WTC11 (cell line): ENCODE data around the gene ZNF710. TPM values are rescaled to one million over a fixed set of nuclear protein-coding genes. Genes with fewer than 3 reads are reported as not detected.
A peak's percentile ranks its signal among the peaks of the same experiment; 100 is the strongest.

Experiments used
- ATAC-seq: fragments of 200-7000 bp; cut with Tn5 transposase; 2 replicates; pipeline ENCODE4 v1.10.0; 2021; ENCODE audit warnings: mild to moderate bottlenecking, moderate library complexity
- CTCF ChIA-PET: fragments of 300-600 bp; sonication (Branson Sonifier 250); formaldehyde crosslinking; loops from one replicate; lab custom pipeline; 2021; ENCODE audit warnings: antibody characterized with exemption; lab: Charles Lee
- POLR2A ChIA-PET: fragments of 350-600 bp; sonication (Branson Sonifier 250); formaldehyde crosslinking; loops from one replicate; lab custom pipeline; 2021; ENCODE audit warnings: antibody characterized with exemption; lab: Charles Lee
- DNase-seq: peaks from one replicate; pipeline ENCODE4 v3.0.0; 2021; ENCODE audit warnings: low spot score
- H3K27ac Mint-ChIP-seq: 2 replicates; pipeline ENCODE4 v1.8.0; 2021; ENCODE audit warnings: mixed read lengths
- H3K27me3 Mint-ChIP-seq: 2 replicates; pipeline ENCODE4 v1.8.0; 2021; ENCODE audit warnings: low read depth, mild to moderate bottlenecking, moderate library complexity, mixed read lengths
- H3K36me3 Mint-ChIP-seq: 2 replicates; pipeline ENCODE4 v1.8.0; 2021; ENCODE audit warnings: mixed read lengths
- H3K4me1 Mint-ChIP-seq: 2 replicates; pipeline ENCODE4 v1.8.0; 2022; ENCODE audit warnings: mixed read lengths
- H3K4me3 Mint-ChIP-seq: 2 replicates; pipeline ENCODE4 v1.8.0; 2021; ENCODE audit warnings: mild to moderate bottlenecking, moderate library complexity, mixed read lengths
- H3K9me3 Mint-ChIP-seq: 2 replicates; pipeline ENCODE4 v1.8.0; 2021; ENCODE audit warnings: mixed read lengths
- E2F1 ChIP-seq: sonication (generic); formaldehyde crosslinking; IDR thresholded peaks from 2 replicates; pipeline ENCODE4 v1.8.0; 2022; ENCODE audit warnings: mild to moderate bottlenecking, missing genetic modification reagents
- EMX1 ChIP-seq: fragments of 250-450 bp; sonication (Bioruptor Pico); IDR thresholded peaks from 2 replicates; pipeline ENCODE4 v1.8.0; 2021; ENCODE audit warnings: mild to moderate bottlenecking
- GRHL2 ChIP-seq: fragments of 250-450 bp; sonication (Bioruptor Pico); IDR thresholded peaks from 2 replicates; pipeline ENCODE4 v1.8.0; 2022; ENCODE audit warnings: mild to moderate bottlenecking, moderate library complexity; ENCODE audit not compliant: insufficient replicate concordance, severe bottlenecking
- HMGA2 ChIP-seq: fragments of 250-450 bp; sonication (Bioruptor Pico); IDR thresholded peaks from 2 replicates; pipeline ENCODE4 v1.4.0; 2021; ENCODE audit warnings: mild to moderate bottlenecking, moderate library complexity
- KAT7 ChIP-seq: sonication (generic); formaldehyde crosslinking; IDR thresholded peaks from 2 replicates; pipeline ENCODE4 v1.8.1; 2023; ENCODE audit warnings: missing genetic modification reagents, mild to moderate bottlenecking, borderline replicate concordance
- MXD4 ChIP-seq: fragments of 250-450 bp; sonication (Bioruptor Pico); IDR thresholded peaks from 2 replicates; pipeline ENCODE4 v1.8.0; 2021; ENCODE audit warnings: mild to moderate bottlenecking, moderate library complexity, borderline replicate concordance
- NR1H2 ChIP-seq: sonication (generic); formaldehyde crosslinking; IDR thresholded peaks from 2 replicates; pipeline ENCODE4 v1.9.0; 2021; ENCODE audit warnings: mild to moderate bottlenecking, moderate library complexity, missing genetic modification reagents
- PRDM15 ChIP-seq: sonication (generic); formaldehyde crosslinking; IDR thresholded peaks from 2 replicates; pipeline ENCODE4 v1.8.0; 2022; ENCODE audit warnings: missing genetic modification reagents
- STAT6 ChIP-seq: sonication (generic); formaldehyde crosslinking; conservative IDR thresholded peaks from 2 replicates; pipeline ENCODE4 v1.8.1; 2023; ENCODE audit warnings: mild to moderate bottlenecking, low read depth, missing genetic modification reagents, moderate library complexity
- TEAD1 ChIP-seq: sonication (generic); formaldehyde crosslinking; IDR thresholded peaks from 2 replicates; pipeline ENCODE4 v1.8.0; 2022; ENCODE audit warnings: mild to moderate bottlenecking, missing genetic modification reagents
- ZBTB21 ChIP-seq: sonication (generic); formaldehyde crosslinking; IDR thresholded peaks from 2 replicates; pipeline ENCODE4 v1.8.1; 2023; ENCODE audit warnings: mild to moderate bottlenecking, missing genetic modification reagents, borderline replicate concordance
- ZNF423 ChIP-seq: fragments of 250-450 bp; sonication (Bioruptor Pico); IDR thresholded peaks from 2 replicates; pipeline ENCODE4 v2.1.2; 2022; ENCODE audit warnings: mild to moderate bottlenecking, moderate library complexity
- total RNA-seq: library from RNA; stranded (reverse); gene quantifications from 3 replicates; pipeline ENCODE4 v1.2.3, GENCODE V29; 2021
- TF ChIP-seq, protein P1 (sequence below): sonication (generic); formaldehyde crosslinking; IDR thresholded peaks from 2 replicates; pipeline ENCODE4 v1.8.0; 2022; ENCODE audit warnings: mild to moderate bottlenecking, missing genetic modification reagents
- TF ChIP-seq, protein P2 (sequence below): sonication (generic); formaldehyde crosslinking; IDR thresholded peaks from 2 replicates; pipeline ENCODE4 v1.8.1; 2022; ENCODE audit warnings: low read depth, missing genetic modification reagents, borderline replicate concordance
- TF ChIP-seq, protein P3 (sequence below): fragments of 250-450 bp; sonication (Bioruptor Pico); IDR thresholded peaks from 2 replicates; pipeline ENCODE4 v1.9.0; 2021; ENCODE audit warnings: mild to moderate bottlenecking

ZNF710 gene
- total RNA-seq, 1 experiment from 2014 or later, result 25.9 TPM

DNA sequence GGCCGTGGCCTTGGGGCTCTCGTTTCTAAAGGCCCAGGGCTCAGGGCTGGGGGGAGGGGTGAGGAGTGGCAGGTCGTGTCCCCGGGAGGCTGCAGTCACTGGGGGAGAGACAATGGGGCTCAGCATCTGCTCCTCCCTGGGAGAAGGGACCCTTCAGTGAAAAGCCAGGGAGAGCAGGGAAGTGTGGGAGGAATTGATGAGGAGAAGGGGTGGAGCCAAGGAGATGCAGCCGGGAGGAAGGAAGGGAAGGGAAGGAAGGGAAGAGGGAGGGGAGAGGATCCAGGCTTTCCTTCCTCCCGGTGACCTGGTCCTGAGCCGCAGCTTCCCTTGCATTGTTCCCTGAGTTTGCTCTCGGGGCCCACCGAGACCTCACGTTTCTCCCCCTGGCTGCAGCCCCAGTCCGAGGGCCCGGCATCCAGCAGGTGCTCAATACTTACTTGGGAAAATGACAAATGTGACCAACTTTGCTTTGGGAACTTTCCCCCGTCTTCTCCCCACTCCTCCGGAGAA, 1.4 kb upstream of the ZNF710 start (continued):
- TF ChIP-seq STAT6 (CRISPR knock-in tag) (no peak), TEAD1 (CRISPR knock-in tag) (0 out of 2 replicates have a peak, but pooled peaks have one; percentile 8), KAT7 (CRISPR knock-in tag) (no peak), ZBTB21 (CRISPR knock-in tag) (peak; percentile 14; the same call in 1 of the 2 replicates), PRDM15 (CRISPR knock-in tag) (peak; percentile 98), ZNF423 (CRISPR knock-in tag) (peak; percentile 60; the same call in 1 of the 2 replicates), MXD4 (CRISPR knock-in tag) (no peak)
- TF ChIP-seq, protein P1, sequence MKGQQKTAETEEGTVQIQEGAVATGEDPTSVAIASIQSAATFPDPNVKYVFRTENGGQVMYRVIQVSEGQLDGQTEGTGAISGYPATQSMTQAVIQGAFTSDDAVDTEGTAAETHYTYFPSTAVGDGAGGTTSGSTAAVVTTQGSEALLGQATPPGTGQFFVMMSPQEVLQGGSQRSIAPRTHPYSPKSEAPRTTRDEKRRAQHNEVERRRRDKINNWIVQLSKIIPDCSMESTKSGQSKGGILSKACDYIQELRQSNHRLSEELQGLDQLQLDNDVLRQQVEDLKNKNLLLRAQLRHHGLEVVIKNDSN (CRISPR knock-in tag), result no peak
- TF ChIP-seq, protein P2, sequence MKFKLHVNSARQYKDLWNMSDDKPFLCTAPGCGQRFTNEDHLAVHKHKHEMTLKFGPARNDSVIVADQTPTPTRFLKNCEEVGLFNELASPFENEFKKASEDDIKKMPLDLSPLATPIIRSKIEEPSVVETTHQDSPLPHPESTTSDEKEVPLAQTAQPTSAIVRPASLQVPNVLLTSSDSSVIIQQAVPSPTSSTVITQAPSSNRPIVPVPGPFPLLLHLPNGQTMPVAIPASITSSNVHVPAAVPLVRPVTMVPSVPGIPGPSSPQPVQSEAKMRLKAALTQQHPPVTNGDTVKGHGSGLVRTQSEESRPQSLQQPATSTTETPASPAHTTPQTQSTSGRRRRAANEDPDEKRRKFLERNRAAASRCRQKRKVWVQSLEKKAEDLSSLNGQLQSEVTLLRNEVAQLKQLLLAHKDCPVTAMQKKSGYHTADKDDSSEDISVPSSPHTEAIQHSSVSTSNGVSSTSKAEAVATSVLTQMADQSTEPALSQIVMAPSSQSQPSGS, result no peak
- TF ChIP-seq, protein P3, sequence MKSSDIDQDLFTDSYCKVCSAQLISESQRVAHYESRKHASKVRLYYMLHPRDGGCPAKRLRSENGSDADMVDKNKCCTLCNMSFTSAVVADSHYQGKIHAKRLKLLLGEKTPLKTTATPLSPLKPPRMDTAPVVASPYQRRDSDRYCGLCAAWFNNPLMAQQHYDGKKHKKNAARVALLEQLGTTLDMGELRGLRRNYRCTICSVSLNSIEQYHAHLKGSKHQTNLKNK (CRISPR knock-in tag), result no peak

DNA sequence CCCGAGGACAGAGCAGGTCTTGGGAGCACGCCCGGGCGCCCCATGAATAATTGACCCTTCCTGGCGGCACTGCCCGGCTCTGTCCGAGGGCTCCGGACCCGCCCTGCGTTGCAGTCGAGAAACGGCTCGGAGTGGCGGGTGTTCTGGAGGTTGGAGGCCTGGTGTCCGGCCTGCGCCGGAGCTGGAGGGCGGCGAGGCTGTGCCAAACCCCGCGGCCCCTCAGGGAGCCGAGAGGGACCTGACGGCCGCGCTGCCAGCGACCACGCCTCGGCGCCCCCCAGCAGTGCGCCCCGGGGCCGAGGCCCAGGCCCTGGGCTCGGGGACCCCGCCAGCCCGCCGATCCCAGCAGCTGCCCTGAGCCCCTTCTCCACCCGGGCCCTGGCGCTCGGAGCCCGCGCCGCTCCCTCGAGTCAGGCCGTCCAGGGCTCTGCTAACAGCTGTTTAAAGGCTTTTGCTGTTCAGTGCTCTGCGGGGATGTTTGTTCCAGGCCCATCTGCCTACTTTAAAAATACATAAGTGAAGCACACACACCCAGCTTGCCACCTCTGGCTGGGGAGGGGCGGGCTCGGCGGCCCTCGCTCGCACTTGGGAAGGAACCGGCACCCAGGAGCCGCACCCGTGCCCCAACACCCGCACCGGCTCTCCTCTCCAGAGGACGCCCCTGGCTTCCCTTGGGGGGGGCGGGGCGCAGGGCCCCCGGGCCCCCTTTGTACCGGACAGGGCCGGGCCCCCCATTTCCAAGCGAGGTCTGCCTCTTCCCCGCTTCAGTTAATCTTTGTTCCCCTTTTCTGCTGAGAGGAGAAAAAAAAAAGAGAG, 730 bp upstream of the ZNF710 start:
- Mint-ChIP-seq H3K4me1 (peaks cover 52% of the 10 kb centered on the region), H3K4me3 (peak overlapping the region; percentile 86), H3K27me3 (peaks cover 15% of the 10 kb centered on the region), H3K9me3 (no peaks in the 10 kb centered on the region), H3K27ac (peak overlapping the region; percentile 95), H3K36me3 (no peaks in the 10 kb centered on the region)
- ChIA-PET POLR2A (interaction anchor here (0.5 to 1.9 kb wide), 5 partner anchors 9 to 201 kb away, joined by 3 to 8 read pairs (median 4); partner anchors contain the start of genes IDH2 and SEMA4B), CTCF (interaction anchor here (0.7 to 3.8 kb wide), 5 partner anchors 29 to 239 kb away, joined by 3 to 16 read pairs (median 4); partner anchors contain the start of gene ARPIN)
- peak; percentile 5 for ATAC-seq
- DNase-seq, result peak; percentile 32
- TF ChIP-seq NR1H2 (CRISPR knock-in tag) (no peak), HMGA2 (no peak), GRHL2 (CRISPR knock-in tag) (no peak), E2F1 (CRISPR knock-in tag) (no peak), EMX1 (CRISPR knock-in tag) (no peak), PRDM15 (CRISPR knock-in tag) (no peak), STAT6 (CRISPR knock-in tag) (no peak)
